Neural cell (in vitro differentiated cells): Measurements from ENCODE around the gene NET1.

Experiments
- POLR2AphosphoS5 ChIP-seq: IDR thresholded peaks from 2 replicates; pipeline ENCODE4 v1.6.1; 2012
- REST ChIP-seq: IDR thresholded peaks from 2 replicates; pipeline ENCODE4 v1.6.1; 2012; ENCODE audit warnings: borderline replicate concordance
- TF ChIP-seq, protein P1 (sequence below): fragments of 450-650 bp; IDR thresholded peaks from 2 replicates; pipeline ENCODE4 v1.5.1; 2014; ENCODE audit warnings: antibody characterized with exemption, mild to moderate bottlenecking, moderate library complexity; ENCODE audit not compliant: poor library complexity, severe bottlenecking

GRCh38 chr10:5376450-5376849 lies 35.9 kb upstream of the NET1 start:
- TF ChIP-seq, protein P1, sequence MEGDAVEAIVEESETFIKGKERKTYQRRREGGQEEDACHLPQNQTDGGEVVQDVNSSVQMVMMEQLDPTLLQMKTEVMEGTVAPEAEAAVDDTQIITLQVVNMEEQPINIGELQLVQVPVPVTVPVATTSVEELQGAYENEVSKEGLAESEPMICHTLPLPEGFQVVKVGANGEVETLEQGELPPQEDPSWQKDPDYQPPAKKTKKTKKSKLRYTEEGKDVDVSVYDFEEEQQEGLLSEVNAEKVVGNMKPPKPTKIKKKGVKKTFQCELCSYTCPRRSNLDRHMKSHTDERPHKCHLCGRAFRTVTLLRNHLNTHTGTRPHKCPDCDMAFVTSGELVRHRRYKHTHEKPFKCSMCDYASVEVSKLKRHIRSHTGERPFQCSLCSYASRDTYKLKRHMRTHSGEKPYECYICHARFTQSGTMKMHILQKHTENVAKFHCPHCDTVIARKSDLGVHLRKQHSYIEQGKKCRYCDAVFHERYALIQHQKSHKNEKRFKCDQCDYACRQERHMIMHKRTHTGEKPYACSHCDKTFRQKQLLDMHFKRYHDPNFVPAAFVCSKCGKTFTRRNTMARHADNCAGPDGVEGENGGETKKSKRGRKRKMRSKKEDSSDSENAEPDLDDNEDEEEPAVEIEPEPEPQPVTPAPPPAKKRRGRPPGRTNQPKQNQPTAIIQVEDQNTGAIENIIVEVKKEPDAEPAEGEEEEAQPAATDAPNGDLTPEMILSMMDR = no peak
- TF ChIP-seq REST (no peak), POLR2AphosphoS5 (no peak)
